AG04449 (cell line): ENCODE results near the gene SLC1A3.

ENCODE experiments used
- CTCF ChIA-PET: fragments of 350-600 bp; formaldehyde crosslinking; extraction: SDS; loops from one replicate; lab custom pipeline; 2021; ENCODE audit warnings: antibody characterized with exemption; lab: Yijun Ruan, JAX
- POLR2A ChIA-PET: fragments of 400-600, 350-600 bp; formaldehyde crosslinking; extraction: SDS; loops from one replicate; lab custom pipeline; 2020; ENCODE audit warnings: antibody characterized with exemption, inconsistent platforms; lab: Yijun Ruan, JAX
- DNase-seq: peaks from one replicate; pipeline ENCODE4 v3.0.0-alpha.2; 2010; ENCODE audit warnings: low read depth, low spot score
- H3K4me3 ChIP-seq: 2 replicates; pipeline ENCODE4 v1.5.1; 2011; ENCODE audit warnings: low read depth, mild to moderate bottlenecking, control low read depth, low read length
- TF ChIP-seq, protein P1 (sequence below): IDR thresholded peaks from one replicate; pipeline ENCODE4 v1.5.1; 2011; ENCODE audit warnings: mild to moderate bottlenecking, moderate library complexity, low read length, control low read depth, inconsistent platforms; ENCODE audit not compliant: insufficient read depth; ENCODE audit errors: missing control alignments

The SLC1A3 gene

GRCh38 chr5:36691226-36691625, 84.8 kb downstream of the SLC1A3 start:
- POLR2A ChIA-PET: no interaction called here
- H3K4me3 ChIP-seq: no peak overlapping the region
- TF ChIP-seq, protein P1, sequence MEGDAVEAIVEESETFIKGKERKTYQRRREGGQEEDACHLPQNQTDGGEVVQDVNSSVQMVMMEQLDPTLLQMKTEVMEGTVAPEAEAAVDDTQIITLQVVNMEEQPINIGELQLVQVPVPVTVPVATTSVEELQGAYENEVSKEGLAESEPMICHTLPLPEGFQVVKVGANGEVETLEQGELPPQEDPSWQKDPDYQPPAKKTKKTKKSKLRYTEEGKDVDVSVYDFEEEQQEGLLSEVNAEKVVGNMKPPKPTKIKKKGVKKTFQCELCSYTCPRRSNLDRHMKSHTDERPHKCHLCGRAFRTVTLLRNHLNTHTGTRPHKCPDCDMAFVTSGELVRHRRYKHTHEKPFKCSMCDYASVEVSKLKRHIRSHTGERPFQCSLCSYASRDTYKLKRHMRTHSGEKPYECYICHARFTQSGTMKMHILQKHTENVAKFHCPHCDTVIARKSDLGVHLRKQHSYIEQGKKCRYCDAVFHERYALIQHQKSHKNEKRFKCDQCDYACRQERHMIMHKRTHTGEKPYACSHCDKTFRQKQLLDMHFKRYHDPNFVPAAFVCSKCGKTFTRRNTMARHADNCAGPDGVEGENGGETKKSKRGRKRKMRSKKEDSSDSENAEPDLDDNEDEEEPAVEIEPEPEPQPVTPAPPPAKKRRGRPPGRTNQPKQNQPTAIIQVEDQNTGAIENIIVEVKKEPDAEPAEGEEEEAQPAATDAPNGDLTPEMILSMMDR: no peak
- CTCF ChIA-PET: interaction anchor here (0.7 to 15.2 kb wide), 33 partner anchors 7 to 535 kb away, joined by 3 to 566 read pairs (median 6); partner anchors contain the start of genes NADK2 and SLC1A3
- no peak for DNase-seq

GRCh38 chr5:36691696-36692371, 85.4 kb downstream of the SLC1A3 start:
- POLR2A ChIA-PET: no interaction called here
- TF ChIP-seq, protein P1: no peak
- CTCF ChIA-PET: interaction anchor here (0.7 to 15.2 kb wide), 34 partner anchors 8 to 613 kb away, joined by 3 to 566 read pairs (median 9); partner anchors contain the start of genes NADK2 and SLC1A3
- no peak for DNase-seq
- H3K4me3 ChIP-seq: no peak overlapping the region

DNA sequence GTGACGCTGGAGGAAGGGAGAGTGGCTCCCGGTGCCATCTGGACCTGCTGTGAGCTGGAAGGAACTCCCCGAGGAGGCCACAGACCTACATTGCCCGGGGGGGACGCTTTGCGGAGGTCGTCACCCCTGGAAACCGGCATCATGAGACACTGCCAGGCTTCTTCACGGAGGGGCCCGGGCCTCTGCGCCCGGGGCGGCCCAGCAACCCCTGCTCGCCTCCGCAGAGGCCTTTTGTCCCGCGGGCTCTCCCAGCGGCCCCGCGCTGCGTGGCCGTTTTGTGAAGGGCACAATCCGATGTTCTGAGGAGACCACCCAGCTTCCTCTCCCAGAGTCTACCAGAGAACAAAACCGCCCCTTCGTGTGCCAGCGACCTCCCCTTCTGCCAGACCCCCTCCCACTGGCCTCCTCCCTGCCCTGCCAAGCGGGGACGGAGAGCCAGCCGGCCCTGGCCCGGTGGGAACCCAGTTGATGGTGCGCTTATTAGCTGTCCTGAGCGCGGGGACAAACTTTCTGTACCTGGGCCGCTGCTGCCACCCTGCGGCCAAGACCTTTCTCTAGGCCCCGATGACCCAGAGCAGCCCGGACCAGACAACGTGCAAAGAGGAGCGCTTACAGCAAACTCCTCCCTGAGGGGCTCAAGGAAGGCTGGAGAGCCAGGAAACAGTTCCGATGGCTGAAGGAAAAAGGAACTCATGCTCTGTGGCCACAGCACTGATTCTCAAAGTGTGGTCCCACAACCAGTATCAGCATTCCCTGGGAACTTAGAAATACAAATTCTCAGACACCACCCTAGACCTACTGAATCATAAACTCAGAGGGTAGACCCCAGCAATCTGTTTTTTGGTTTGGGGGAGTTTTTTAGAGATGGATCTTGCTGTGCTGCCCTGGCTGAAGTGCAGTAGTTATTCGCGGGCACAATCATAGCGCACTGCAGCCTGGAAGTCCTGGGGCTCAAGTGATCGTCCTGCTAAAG, 86.7 kb downstream of the SLC1A3 start:
- DNase-seq: no peak
- CTCF ChIA-PET: interaction anchor here (0.7 to 15.2 kb wide), 35 partner anchors 8 to 614 kb away, joined by 3 to 566 read pairs (median 6); partner anchors contain the start of gene NADK2
- POLR2A ChIA-PET: no interaction called here
- H3K4me3 ChIP-seq: peak overlapping the region; percentile 35
- TF ChIP-seq, protein P1: peak; percentile 88

DNA sequence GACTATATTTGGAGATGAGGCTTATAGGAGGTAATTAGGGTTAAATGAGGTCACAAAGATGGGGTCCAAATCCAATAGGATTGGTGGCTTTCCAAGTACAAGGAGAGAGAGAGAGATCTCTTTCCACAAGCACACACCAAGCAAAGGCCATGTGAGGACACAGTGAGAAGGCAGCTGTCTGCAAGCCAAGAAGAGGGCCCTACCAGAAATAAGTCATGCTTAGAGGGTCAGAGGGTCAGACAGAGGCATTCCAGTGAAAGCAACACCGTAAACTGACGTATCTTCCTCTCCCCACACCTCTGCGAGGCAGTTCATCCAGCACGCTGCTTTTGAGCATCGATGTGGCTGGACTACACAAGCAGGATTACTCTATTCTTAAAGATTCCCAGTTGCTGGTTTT, 87.9 kb downstream of the SLC1A3 start:
- DNase-seq: no peak
- CTCF ChIA-PET: interaction anchor here (0.7 to 15.2 kb wide), 13 partner anchors 13 to 615 kb away, joined by 3 to 566 read pairs (median 19); no protein-coding TSS in a partner anchor
- H3K4me3 ChIP-seq: no peak overlapping the region
- TF ChIP-seq, protein P1: no peak
- POLR2A ChIA-PET: no interaction called here

- TF ChIP-seq, protein P1: peak; percentile 70
- ChIA-PET POLR2A (no interaction called here), CTCF (interaction anchor here (0.7 to 15.2 kb wide), 52 partner anchors 11 to 732 kb away, joined by 3 to 566 read pairs (median 5); no protein-coding TSS in a partner anchor)
- no peak overlapping the region for H3K4me3 ChIP-seq
- no peak for DNase-seq
Measured at GRCh38 chr5:36696059-36696673, 89.8 kb downstream of the SLC1A3 start.
